Measurements from ENCODE around the gene EPHB1. TPM values are rescaled to one million over a fixed set of nuclear protein-coding genes. Genes with fewer than 3 reads are reported as not detected.

Gene EPHB1
- polyA plus RNA-seq, 1 donor from 2014 or later = 18.7 TPM

DNA sequence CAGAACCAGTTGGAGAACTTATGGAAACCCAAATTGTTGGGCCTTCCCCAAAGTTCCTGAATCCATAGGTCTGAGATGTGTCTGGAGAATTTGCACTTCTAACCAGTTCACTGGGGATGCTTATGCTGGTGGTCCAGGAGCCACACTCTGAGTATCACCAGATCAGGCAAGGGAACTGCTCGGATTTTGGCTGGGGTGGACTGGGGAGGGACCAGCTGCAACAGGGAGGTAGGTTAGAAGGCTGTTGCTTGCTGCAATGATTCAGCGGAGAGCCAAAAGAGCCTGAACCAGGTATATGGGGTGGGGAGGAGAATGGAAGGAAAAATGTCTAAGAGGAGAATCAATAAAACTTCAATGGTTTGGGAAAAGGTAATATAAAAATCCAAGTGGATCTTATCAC is 45.9 kb upstream of the EPHB1 start:
- no peak overlapping the region for H3K9ac ChIP-seq (ENCODE audit: low read length)
- no peak overlapping the region for H3K27ac ChIP-seq (ENCODE audit: low read length)
- H3F3A ChIP-seq (ENCODE audit: insufficient read depth, low read length, poor library complexity, severe bottlenecking) = no peaks in the 10 kb centered on the region
- TF ChIP-seq MXI1 (conservative IDR thresholded peaks at IDR 0.05; ENCODE audit: poor library complexity, severe bottlenecking) = no peak
- no peak for TF ChIP-seq TAF1 (IDR thresholded peaks at IDR 0.05; ENCODE audit: low read depth)
- TF ChIP-seq REST (IDR thresholded peaks at IDR 0.05; ENCODE audit: borderline replicate concordance) = no peak
- TF ChIP-seq EZH2 (IDR thresholded peaks at IDR 0.05; ENCODE audit: borderline replicate concordance, insufficient read depth, low read length, poor library complexity, severe bottlenecking) = no peak
- TF ChIP-seq, protein P1, sequence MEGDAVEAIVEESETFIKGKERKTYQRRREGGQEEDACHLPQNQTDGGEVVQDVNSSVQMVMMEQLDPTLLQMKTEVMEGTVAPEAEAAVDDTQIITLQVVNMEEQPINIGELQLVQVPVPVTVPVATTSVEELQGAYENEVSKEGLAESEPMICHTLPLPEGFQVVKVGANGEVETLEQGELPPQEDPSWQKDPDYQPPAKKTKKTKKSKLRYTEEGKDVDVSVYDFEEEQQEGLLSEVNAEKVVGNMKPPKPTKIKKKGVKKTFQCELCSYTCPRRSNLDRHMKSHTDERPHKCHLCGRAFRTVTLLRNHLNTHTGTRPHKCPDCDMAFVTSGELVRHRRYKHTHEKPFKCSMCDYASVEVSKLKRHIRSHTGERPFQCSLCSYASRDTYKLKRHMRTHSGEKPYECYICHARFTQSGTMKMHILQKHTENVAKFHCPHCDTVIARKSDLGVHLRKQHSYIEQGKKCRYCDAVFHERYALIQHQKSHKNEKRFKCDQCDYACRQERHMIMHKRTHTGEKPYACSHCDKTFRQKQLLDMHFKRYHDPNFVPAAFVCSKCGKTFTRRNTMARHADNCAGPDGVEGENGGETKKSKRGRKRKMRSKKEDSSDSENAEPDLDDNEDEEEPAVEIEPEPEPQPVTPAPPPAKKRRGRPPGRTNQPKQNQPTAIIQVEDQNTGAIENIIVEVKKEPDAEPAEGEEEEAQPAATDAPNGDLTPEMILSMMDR (IDR thresholded peaks at IDR 0.05; ENCODE audit: poor library complexity, severe bottlenecking) = no peak
- no peak for TF ChIP-seq EP300 (conservative IDR thresholded peaks at IDR 0.05; ENCODE audit: poor library complexity, severe bottlenecking)
- TF ChIP-seq RAD21 (conservative IDR thresholded peaks at IDR 0.05) = no peak
- no peak overlapping the region for H2AFZ ChIP-seq (ENCODE audit: low read depth, low read length)
- H3K9me3 ChIP-seq (ENCODE audit: low read length) = no peaks in the 10 kb centered on the region
- no peaks in the 10 kb centered on the region for H3K27me3 ChIP-seq (ENCODE audit: insufficient read depth, low read depth, low read length)
- no peaks in the 10 kb centered on the region for H3K79me2 ChIP-seq (replicated peaks; ENCODE audit: insufficient read depth, low read length)
- H4K20me1 ChIP-seq (ENCODE audit: insufficient read depth) = no peaks in the 10 kb centered on the region
- H3K9me2 ChIP-seq (ENCODE audit: insufficient read depth, low read length) = no peaks in the 10 kb centered on the region
- no peak overlapping the region for H3K4me2 ChIP-seq (ENCODE audit: low read length)
- no peak overlapping the region for H3K4me3 ChIP-seq (ENCODE audit: low read length)
- no peaks in the 10 kb centered on the region for H3K36me3 ChIP-seq (ENCODE audit: insufficient read depth, low read length)

- no peak for TF ChIP-seq SMC3 (conservative IDR thresholded peaks at IDR 0.05; ENCODE audit: poor library complexity)
- no peak for TF ChIP-seq MXI1 (conservative IDR thresholded peaks at IDR 0.05; ENCODE audit: poor library complexity, severe bottlenecking)
- no peak for TF ChIP-seq RAD21 (conservative IDR thresholded peaks at IDR 0.05)
- TF ChIP-seq, protein P1 (IDR thresholded peaks at IDR 0.05; ENCODE audit: poor library complexity, severe bottlenecking) = no peak
- no peak for TF ChIP-seq EZH2 (IDR thresholded peaks at IDR 0.05; ENCODE audit: borderline replicate concordance, insufficient read depth, low read length, poor library complexity, severe bottlenecking)
- TF ChIP-seq REST (IDR thresholded peaks at IDR 0.05; ENCODE audit: borderline replicate concordance) = no peak
Observed at GRCh38 chr3:134749802-134750553, 45.1 kb upstream of the EPHB1 start.

More at GRCh38 chr3:134749802-134750553, 45.1 kb upstream of the EPHB1 start:
- Histone ChIP-seq H3K4me2 (ENCODE audit: low read length) (no peak overlapping the region), H3K9me3 (ENCODE audit: low read length) (no peaks in the 10 kb centered on the region), H3K4me3 (ENCODE audit: low read length) (no peak overlapping the region), H3K27me3 (ENCODE audit: insufficient read depth, low read depth, low read length) (no peaks in the 10 kb centered on the region), H3K27ac (ENCODE audit: low read length) (no peak overlapping the region), H3K36me3 (ENCODE audit: insufficient read depth, low read length) (no peaks in the 10 kb centered on the region), H3K79me2 (replicated peaks; ENCODE audit: insufficient read depth, low read length) (no peaks in the 10 kb centered on the region), H3F3A (ENCODE audit: insufficient read depth, low read length, poor library complexity, severe bottlenecking) (no peaks in the 10 kb centered on the region), H4K20me1 (ENCODE audit: insufficient read depth) (no peaks in the 10 kb centered on the region), H3K9ac (ENCODE audit: low read length) (no peak overlapping the region), H2AFZ (ENCODE audit: low read depth, low read length) (no peak overlapping the region), H3K9me2 (ENCODE audit: insufficient read depth, low read length) (no peaks in the 10 kb centered on the region)
